SH-SY5Y (cell line): ENCODE results near the gene NCOA5.

Experiments
- GATA2 ChIP-seq: IDR thresholded peaks from 2 replicates; pipeline ENCODE4 v1.6.1; 2011; ENCODE audit warnings: mild to moderate bottlenecking, low read depth, low read length
- GATA3 ChIP-seq: IDR thresholded peaks from 2 replicates; pipeline ENCODE4 v1.6.1; 2011; ENCODE audit warnings: low read depth, mild to moderate bottlenecking, low read length, moderate library complexity

- TF ChIP-seq GATA2: no peak
- no peak for TF ChIP-seq GATA3
These were observed 27.1 kb downstream of the NCOA5 start for GRCh38 chr20:46062621-46063020.
